ENCODE results near the gene MEGF9.

The MEGF9 gene

GRCh38 chr9:120580051-120580896, 134.0 kb downstream of the MEGF9 start, which contains the start of gene CDK5RAP2:
TSS of gene CDK5RAP2 (minus strand) at chr9:120580167. CDS start at chr9:120579978, 189 bp downstream.
- TF ChIP-seq, protein P1, sequence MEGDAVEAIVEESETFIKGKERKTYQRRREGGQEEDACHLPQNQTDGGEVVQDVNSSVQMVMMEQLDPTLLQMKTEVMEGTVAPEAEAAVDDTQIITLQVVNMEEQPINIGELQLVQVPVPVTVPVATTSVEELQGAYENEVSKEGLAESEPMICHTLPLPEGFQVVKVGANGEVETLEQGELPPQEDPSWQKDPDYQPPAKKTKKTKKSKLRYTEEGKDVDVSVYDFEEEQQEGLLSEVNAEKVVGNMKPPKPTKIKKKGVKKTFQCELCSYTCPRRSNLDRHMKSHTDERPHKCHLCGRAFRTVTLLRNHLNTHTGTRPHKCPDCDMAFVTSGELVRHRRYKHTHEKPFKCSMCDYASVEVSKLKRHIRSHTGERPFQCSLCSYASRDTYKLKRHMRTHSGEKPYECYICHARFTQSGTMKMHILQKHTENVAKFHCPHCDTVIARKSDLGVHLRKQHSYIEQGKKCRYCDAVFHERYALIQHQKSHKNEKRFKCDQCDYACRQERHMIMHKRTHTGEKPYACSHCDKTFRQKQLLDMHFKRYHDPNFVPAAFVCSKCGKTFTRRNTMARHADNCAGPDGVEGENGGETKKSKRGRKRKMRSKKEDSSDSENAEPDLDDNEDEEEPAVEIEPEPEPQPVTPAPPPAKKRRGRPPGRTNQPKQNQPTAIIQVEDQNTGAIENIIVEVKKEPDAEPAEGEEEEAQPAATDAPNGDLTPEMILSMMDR (IDR thresholded peaks at IDR 0.05; ENCODE audit: low read depth, low read length, missing control alignments) = no peak
- peak within 1 kb of the TSS; percentile 97 for H3K4me3 ChIP-seq (ENCODE audit: low read depth, low read length)
- peak; percentile 94 for DNase-seq (ENCODE audit: low read depth)

- no peak for DNase-seq (ENCODE audit: low read depth)
- TF ChIP-seq, protein P1 (IDR thresholded peaks at IDR 0.05; ENCODE audit: low read depth, low read length, missing control alignments) = no peak
- peak overlapping the region; percentile 97 for H3K4me3 ChIP-seq (ENCODE audit: low read depth, low read length)
Observed at GRCh38 chr9:120579139-120580050, 134.9 kb downstream of the MEGF9 start.

DNA sequence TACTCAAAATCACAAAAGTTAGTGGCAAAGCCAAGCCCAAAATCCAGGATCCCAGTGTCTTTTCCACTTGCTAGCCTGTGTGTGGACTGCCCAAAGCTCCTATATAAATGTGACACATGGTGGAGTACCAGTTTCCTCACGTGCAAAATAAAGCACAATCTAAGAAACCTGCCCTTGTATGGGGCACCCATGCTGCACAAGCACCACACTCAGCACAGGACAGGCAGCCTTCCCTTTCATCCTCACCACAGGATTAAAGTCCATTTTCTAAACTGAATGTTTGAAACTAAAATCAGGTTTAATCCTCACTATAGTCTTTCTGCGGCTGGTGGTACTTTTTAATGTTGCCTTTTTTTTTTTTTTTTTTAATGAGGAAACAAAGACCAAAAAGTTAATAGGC, 139.8 kb downstream of the MEGF9 start:
- TF ChIP-seq, protein P1 (IDR thresholded peaks at IDR 0.05; ENCODE audit: low read depth, low read length, missing control alignments) = no peak
- no peak overlapping the region for H3K4me3 ChIP-seq (ENCODE audit: low read depth, low read length)
- DNase-seq (ENCODE audit: low read depth) = no peak

GRCh38 chr9:120572472-120572871, 141.8 kb downstream of the MEGF9 start:
- TF ChIP-seq, protein P1 (IDR thresholded peaks at IDR 0.05; ENCODE audit: low read depth, low read length, missing control alignments) = no peak
- DNase-seq (ENCODE audit: low read depth) = no peak
- no peak overlapping the region for H3K4me3 ChIP-seq (ENCODE audit: low read depth, low read length)

DNA sequence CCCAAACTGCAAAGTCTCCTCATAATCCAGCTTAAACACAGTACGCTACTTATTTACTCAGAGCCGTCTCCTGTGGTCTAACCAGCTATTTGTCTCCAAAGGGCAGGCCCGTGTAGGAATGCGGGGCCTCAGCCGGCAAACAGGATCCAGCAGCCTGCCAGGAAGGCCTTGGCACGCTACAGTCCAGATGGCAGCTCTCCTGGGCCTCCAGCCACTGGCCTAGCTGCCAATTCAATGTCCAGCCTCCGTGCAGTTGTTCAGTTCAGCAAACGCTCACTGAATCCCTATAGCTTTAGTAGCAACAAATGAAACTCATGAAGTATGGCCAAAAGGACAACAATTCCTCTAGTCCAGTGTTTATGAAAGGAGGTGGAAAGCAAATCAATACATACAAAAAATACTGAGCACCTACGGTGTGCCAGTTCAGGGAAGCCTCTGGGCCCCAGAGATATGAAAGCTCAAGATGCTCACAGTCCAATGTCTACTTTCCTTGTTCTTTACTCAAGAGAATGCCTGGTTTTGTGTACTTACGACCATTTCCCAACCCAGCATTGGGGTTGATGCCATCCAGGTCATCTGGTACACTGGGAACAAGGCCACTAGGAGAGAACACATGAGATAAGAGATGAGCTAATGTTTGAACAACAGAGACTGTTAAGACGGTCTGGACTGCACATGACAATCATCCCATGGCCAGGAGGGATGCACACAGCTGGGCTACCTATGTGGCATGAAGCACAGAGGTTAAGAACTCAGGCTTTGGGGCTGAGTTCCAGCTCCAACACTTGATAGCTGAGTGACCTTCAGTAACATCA, 142.6 kb downstream of the MEGF9 start:
- DNase-seq (ENCODE audit: low read depth) = no peak
- TF ChIP-seq, protein P1 (IDR thresholded peaks at IDR 0.05; ENCODE audit: low read depth, low read length, missing control alignments) = no peak
- H3K4me3 ChIP-seq (ENCODE audit: low read depth, low read length) = no peak overlapping the region

DNA sequence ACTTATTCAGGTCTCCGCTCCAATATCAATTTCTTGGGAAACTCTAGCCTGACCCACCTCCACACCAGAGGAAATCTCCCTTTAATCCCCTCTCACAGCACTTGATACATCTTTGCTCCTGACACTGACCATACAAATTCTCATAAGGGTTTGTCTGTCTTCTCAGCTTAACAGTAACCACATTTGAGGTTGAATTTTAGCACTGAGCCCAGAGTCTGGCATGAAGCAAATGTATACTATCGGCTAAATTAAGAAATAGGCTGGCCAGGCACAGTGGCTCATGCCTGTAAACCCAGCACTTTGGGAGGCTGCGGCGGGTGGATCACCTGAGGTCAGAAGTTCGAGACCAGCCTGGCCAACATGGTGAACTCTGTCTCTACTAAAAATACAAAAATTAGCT, 144.0 kb downstream of the MEGF9 start:
- DNase-seq (ENCODE audit: low read depth) = no peak
- TF ChIP-seq, protein P1 (IDR thresholded peaks at IDR 0.05; ENCODE audit: low read depth, low read length, missing control alignments) = no peak
- H3K4me3 ChIP-seq (ENCODE audit: low read depth, low read length) = no peak overlapping the region

Measured in GM12864 (cell line).